SIG-M5 treated with dmso at 0.1 percent for 504 hours (cell line): ENCODE data around the gene IFI27.

Source experiments
- DNase-seq: peaks from one replicate; lab custom pipeline; 2025; ENCODE audit not compliant: unreplicated experiment; lab: John Stamatoyannopoulos, UW

The IFI27 gene

GRCh38 chr14:94102768-94103482 lies 7.6 kb upstream of the IFI27 start:
- no peak for DNase-seq

DNA sequence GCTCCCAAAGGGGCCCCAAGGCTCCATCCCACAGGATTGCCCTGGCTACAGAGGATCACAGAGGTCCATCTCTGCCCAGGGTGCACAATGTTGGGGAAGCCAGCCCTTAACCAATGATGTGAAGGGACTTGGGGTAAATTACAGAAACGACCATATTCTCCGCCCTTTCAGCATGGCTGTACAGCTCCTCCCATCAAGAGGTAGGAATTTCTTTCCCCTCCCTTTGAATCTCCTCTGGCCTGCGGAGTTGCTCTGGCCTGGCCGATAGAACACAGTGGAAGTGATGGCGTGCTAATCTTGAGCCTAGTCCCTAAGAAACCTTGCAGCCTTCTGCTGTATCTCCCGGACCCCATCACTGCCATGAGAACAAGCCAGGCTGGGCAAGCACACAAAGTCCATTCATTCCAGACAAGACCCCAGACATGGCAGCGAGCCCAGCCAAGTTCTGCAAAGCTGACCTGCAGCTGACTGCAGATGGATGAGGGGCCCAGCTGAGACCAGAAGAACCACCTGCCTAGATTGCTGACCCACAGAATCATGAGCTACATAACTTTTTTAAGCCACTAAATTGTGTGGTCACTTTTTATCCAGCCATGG lies 6.9 kb upstream of the IFI27 start:
- no peak for DNase-seq

GRCh38 chr14:94104731-94105130 lies 5.8 kb upstream of the IFI27 start:
- DNase-seq: no peak

DNA sequence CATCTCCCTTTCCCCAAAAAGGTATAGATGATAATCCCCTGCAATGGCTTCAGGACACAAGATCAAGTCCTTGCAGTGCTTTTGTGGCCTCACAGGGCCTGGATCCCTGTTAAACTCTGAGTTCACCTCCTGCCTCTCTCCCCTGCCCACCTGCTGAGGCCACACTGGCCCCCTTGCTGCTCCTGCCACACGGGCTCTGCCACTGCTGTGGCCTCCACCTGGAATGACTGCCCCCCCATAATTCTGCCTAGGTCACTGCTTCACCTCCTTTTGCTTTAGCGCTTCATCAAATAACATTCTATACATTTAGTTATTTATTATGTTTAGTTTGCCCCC lies 653 bp upstream of the IFI27 start:
- DNase-seq: no peak

DNA sequence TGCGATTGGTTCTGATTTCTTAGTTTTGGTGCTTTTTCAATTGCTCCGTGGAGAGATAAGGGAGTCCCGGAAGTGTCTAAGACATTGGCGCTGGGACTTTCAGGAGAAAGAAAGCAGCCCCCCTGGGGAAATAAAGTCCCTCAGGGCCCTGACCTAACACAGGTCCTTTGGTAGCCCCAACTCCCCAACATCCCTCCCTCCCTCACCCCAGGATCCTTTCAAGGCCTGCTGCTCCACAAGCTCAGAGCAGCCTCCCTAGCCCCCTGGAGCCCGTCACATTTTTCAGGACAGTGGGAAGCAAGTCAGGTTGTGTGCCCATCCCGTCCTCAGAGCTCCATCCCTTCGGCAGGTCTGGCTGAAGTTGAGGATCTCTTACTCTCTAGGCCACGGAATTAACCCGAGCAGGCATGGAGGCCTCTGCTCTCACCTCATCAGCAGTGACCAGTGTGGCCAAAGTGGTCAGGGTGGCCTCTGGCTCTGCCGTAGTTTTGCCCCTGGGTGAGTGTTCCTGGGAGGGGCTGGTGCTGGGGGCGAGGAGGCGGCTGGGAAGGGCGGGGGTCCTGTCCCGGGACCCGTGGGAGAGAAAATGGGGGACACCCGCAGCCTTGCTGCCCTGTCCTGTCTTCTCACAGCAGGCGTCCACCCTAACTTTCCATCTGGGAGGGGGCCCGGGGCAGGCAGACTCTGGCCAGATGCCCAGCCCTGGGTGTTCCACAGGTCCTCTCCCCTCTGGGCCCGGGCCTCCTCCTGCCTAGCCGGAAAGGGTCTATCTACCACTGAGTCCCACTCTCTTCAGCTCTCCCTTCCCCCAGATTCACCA lies 950 bp downstream of the IFI27 start:
- DNase-seq: no peak

GRCh38 chr14:94112513-94113063 lies 2.1 kb downstream of the IFI27 start:
- DNase-seq: no peak

DNA sequence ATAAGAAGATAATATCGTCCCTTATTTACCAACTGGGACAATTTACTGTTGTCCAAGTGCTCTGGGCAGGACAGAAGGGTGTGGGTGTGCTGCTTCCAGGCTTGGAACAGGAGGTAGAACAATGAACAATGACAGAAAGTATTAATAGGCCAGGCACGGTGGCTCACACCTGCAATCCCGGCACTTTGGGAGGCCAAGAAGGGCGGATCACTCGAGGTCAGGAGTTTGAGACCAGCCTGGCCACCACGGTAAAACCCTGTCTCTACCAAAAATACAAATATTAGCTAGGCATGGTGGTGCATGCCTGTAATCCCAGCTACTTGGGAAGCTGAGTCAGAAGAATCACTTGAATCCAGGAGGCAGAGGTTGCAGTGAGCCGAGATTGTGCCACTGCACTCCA lies 2.5 kb downstream of the IFI27 start:
- no peak for DNase-seq

DNA sequence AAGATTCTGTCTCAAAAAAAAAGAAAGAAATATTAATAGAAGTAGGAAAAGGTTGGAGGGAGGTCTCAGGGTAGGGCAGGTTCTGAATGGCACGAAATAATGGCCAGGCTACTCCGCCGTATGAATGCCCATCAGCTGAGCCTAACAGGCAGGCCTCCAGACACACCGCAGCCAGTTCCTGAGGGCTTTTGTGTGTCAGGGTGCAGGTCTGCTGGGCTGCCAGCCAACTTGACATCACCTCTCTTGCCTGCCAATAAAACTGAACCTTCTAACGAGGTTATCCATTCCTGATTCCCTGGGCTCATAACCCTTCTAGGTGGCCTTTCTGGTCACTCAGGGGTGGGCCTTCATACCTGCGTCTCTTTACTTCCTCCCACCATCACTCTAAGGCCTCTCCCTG lies 3.0 kb downstream of the IFI27 start:
- DNase-seq: no peak

- no peak for DNase-seq
Observed at GRCh38 chr14:94113908-94114588, 3.5 kb downstream of the IFI27 start.

DNA sequence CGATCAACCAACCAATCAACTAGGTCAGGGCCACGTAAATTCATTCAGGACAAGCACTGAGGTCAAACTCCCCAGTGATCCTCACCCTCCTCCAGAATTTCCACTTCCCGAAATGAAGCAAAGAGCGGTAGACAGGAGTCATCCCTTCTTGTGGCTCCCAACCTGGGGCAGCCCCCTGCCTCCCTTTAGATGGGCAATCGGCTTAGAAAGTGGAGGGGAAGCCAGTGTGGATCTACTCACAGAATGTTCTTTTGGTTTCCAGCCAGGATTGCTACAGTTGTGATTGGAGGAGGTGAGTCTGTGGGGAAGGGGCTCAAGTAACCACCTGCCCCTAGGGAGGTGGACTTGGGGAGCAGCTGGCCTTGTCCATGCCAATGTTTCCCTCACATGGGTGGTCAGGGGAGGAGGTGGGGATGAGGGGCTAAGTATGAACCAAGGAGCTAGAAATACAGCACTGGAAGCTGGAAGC lies 4.1 kb downstream of the IFI27 start:
- no peak for DNase-seq

DNA sequence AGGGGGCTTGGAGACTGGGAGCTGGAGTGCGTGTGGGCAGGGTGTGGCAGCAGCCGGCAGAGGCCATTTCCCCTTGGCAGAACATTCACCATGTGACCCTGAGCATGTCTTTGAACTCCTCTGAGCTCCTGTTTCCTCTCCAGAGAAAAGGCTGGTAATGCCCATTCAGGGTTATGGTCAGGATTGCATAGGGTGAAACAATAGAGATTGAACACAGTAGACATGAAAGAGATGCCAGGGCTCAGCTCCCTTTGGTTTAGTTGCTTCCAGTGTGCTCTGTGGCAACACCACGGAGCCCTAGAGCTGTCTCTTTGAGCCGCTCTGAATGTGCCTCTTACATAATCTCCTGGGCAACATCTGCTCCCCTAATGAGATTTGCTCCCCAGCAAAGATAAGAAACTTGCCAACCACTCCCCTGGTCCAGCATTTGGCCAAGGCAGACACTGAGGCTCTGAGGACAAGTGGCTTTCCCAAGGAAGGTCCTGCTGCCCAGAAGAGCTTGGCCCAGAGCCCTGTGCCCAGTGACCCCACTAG lies 4.6 kb downstream of the IFI27 start:
- DNase-seq: no peak

DNA sequence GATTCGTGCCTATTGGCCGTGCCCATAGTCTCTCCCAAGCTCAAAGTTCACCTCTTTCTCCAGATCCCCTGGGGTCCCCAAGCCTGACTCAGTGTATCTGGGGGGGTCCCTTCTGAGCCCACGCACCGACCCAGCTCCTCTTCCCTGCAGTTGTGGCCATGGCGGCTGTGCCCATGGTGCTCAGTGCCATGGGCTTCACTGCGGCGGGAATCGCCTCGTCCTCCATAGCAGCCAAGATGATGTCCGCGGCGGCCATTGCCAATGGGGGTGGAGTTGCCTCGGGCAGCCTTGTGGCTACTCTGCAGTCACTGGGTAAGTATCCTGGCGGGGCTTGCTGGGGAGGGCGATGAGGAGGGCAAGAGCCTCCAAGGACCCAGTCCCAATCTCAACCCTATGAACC lies 5.1 kb downstream of the IFI27 start:
- no peak for DNase-seq

- DNase-seq: no peak
Observed at GRCh38 chr14:94116701-94117100, 6.2 kb downstream of the IFI27 start.

GRCh38 chr14:94117856-94118255 lies 7.3 kb downstream of the IFI27 start:
- DNase-seq: no peak

- no peak for DNase-seq
Observed at GRCh38 chr14:94119071-94119470, 8.5 kb downstream of the IFI27 start.

GRCh38 chr14:94120667-94121340 lies 10.3 kb downstream of the IFI27 start:
- no peak for DNase-seq

GRCh38 chr14:94121485-94121884 lies 10.9 kb downstream of the IFI27 start:
- no peak for DNase-seq

GRCh38 chr14:94122438-94122837 lies 11.9 kb downstream of the IFI27 start:
- DNase-seq: no peak

DNA sequence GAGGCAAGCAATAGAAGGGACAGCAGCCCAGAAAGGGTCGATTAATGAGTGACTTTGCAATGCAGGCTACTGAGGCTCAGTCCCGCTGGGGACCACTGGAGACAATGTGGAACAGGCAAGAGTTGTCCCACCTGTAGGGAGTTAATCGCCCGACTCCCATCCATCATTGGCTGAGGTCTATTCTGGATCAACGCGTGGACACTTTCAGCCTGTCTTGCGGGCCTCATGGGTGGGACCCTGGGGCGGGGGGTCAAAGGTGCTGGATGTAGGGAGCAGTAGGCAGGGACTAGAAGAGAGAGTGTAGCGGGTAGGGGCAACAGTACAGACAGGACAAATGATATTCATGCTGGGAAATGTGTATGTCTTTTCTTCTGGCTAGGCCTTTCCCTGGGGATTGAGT lies 12.8 kb downstream of the IFI27 start:
- no peak for DNase-seq

- DNase-seq: no peak
Observed at GRCh38 chr14:94123868-94124267, 13.3 kb downstream of the IFI27 start.
